Activated T-helper 9 cell treated with anti-CD3 and anti-CD28 coated beads, Interleukin-2, amount 50 U/mL, for 16 hours (primary cell): ENCODE data around the gene ZNF689.
A peak's percentile ranks its signal among the peaks of the same experiment; 100 is the strongest.

Source experiments
- DNase-seq: peaks from one replicate; pipeline ENCODE4 v3.0.0-alpha.2; 2020; ENCODE audit warnings: low read depth

ZNF689 gene

GRCh38 chr16:30562021-30562420 lies 48.2 kb downstream of the ZNF689 start:
- no peak for DNase-seq

GRCh38 chr16:30561089-30561816 lies 48.9 kb downstream of the ZNF689 start:
- no peak for DNase-seq

GRCh38 chr16:30559690-30560089 lies 50.5 kb downstream of the ZNF689 start:
- DNase-seq = no peak

GRCh38 chr16:30558789-30559377 lies 51.3 kb downstream of the ZNF689 start:
- no peak for DNase-seq

GRCh38 chr16:30557957-30558788 lies 52.0 kb downstream of the ZNF689 start, which contains the start of gene ZNF764:
TSS of gene ZNF764 (minus strand) at chr16:30558374. CDS start at chr16:30558182, 192 bp downstream.
- peak; percentile 94 for DNase-seq

- no peak for DNase-seq
Observed at GRCh38 chr16:30557707-30557956, 52.6 kb downstream of the ZNF689 start.

- no peak for DNase-seq
Observed at GRCh38 chr16:30556125-30556473, 54.1 kb downstream of the ZNF689 start.

GRCh38 chr16:30555315-30556124 lies 54.7 kb downstream of the ZNF689 start:
- DNase-seq = no peak

- DNase-seq = no peak
Observed at GRCh38 chr16:30554557-30555314, 55.5 kb downstream of the ZNF689 start.

- no peak for DNase-seq
Observed at GRCh38 chr16:30553393-30553899, 56.7 kb downstream of the ZNF689 start.

GRCh38 chr16:30552956-30553355 lies 57.2 kb downstream of the ZNF689 start:
- no peak for DNase-seq
